TTC549 (cell line): ENCODE results near the gene NUCB1.
A peak's percentile ranks its signal among the peaks of the same experiment; 100 is the strongest.

ENCODE experiments used
- FAIRE-seq: peaks from 2 replicates; lab custom pipeline; 2012; peaks lifted over from hg19 to GRCh38; lab: Jason Lieb, UNC

NUCB1 gene

GRCh38 chr19:48963371-48964204 lies 63.5 kb downstream of the NUCB1 start:
- no peak for FAIRE-seq

DNA sequence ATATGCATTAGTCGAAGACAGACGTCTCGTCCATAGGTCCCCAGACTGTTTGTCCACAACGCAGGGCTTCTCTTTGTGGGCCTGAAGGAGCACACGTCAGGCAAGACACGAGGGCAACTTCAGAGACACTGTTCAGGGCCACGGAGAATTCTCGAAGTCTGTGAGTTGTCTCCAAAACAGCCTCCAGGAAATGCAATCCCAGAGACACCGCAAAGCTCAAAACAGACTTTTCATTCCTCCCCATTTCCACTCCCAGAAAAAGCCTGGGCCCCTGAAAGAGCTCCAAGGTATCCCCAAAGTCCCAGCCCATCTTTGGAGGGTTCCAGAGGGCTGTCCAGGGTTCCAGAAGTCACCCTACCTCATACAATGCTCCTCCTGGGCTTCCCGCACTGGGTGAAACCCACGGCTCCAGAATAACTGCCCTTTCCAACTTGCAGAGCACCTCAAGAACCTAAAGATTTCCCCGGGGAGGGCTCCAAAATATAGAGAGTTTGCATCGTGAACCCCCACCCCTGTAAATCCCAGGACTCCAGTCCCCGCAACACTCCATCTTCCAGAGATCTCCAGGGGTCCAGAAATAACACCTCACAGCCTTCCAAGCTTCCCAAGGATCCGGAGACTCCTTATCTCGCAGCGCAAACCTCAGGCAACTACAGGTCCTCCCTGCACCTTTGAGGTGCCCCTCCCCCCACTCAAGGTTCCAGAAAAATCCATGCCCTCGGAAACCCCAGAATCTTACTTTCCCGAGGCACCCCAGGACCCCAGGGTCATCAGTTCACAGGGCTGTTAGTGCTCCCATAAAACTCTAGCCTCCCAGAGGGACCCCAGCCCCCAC lies 64.3 kb downstream of the NUCB1 start:
- FAIRE-seq: no peak

DNA sequence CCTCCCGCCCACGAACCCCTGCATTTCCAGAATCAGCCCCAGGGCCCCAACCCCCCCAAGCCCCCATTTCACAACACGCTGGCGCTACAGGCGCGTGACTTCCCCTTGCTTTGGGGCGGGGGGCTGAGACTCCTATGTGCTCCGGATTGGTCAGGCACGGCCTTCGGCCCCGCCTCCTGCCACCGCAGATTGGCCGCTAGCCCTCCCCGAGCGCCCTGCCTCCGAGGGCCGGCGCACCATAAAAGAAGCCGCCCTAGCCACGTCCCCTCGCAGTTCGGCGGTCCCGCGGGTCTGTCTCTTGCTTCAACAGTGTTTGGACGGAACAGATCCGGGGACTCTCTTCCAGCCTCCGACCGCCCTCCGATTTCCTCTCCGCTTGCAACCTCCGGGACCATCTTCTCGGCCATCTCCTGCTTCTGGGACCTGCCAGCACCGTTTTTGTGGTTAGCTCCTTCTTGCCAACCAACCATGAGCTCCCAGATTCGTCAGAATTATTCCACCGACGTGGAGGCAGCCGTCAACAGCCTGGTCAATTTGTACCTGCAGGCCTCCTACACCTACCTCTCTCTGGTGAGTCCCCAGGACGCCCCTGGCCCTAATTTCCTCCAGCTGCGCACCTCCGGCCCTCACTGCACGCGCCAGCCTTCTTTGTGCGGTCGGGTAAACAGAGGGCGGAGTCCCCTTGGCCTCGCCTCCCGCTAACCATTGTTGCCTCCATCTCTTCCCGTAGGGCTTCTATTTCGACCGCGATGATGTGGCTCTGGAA lies 65.1 kb downstream of the NUCB1 start, which contains the start of gene FTL:
Gene FTL (plus strand): TSS at position 270 of the 766 bp plus-strand sequence. CDS start 199 bp downstream, at position 469.
- FAIRE-seq: peak; percentile 70

DNA sequence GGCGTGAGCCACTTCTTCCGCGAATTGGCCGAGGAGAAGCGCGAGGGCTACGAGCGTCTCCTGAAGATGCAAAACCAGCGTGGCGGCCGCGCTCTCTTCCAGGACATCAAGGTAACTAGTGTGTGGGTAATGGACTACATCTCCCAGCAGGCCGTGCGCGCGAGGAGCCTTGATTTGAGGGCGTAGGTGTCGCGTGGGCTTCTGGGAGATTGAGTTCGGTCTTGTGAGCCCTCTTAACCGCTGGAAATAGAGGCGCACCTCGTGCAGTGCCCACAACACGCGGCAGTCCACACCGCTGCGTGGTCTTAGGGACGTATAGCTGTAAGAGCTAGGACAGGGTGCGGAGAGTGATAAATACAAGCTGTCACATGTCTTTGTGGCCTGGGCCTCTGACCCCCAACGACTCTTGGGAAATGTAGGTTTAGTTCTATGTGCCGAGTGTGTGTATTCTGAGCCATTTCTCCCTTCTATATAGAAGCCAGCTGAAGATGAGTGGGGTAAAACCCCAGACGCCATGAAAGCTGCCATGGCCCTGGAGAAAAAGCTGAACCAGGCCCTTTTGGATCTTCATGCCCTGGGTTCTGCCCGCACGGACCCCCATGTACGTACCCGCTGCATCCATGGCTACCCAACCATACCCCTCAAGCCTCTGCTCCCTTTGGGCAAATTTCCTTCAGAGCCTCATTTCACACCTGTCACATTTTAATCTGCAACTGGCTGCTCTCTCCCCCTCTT lies 65.9 kb downstream of the NUCB1 start:
- no peak for FAIRE-seq

DNA sequence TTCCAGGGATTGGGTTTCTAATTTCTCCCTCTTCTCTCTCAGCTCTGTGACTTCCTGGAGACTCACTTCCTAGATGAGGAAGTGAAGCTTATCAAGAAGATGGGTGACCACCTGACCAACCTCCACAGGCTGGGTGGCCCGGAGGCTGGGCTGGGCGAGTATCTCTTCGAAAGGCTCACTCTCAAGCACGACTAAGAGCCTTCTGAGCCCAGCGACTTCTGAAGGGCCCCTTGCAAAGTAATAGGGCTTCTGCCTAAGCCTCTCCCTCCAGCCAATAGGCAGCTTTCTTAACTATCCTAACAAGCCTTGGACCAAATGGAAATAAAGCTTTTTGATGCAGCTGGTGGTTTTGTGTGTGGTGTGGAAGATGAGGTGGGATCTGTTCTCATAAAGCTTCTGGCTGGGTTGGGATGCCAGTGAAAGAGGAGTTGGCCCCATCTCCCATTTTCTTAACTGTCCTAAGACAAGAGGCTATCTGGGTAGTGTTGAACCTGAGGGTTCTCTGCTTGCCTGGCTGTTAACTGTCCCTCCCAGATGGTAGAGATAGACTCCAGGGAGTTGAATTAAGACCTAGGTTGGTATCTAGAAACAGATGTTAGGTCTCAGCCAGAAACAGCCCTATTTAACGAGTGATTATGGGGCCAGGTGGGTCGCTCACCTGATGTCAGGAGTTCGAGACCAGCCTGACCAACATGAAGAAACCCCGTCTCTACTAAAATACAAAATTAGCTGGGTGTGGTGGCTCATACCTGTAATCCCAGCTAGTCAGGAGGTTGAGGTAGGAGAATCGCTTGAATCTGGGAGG lies 66.6 kb downstream of the NUCB1 start:
- FAIRE-seq: no peak

- FAIRE-seq: no peak
Observed at GRCh38 chr19:48967346-48968178, 67.5 kb downstream of the NUCB1 start.

DNA sequence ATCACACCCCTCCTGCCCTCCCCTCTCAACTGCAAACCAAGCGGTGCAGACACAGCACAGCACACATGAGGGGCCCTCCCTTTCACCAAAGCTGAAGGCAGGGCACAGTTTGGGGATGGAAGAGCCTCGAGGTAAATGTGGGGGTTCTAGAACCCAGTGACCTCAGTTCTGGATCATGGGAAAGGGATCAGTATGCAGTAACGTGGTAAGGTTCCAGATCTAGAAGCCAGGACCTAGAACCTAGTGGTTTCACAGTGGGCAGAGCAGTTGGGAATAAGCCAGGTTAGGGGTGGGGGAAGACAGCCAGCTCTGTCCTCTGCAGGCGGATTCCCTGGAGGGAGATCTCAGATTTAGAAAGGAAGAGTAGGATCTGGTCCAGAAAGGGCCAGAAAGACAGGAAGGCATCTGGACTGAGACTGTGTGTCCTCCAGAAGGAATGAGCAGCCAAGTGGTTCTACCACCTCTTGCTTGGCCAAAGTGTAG lies 68.1 kb downstream of the NUCB1 start:
- FAIRE-seq: no peak

DNA sequence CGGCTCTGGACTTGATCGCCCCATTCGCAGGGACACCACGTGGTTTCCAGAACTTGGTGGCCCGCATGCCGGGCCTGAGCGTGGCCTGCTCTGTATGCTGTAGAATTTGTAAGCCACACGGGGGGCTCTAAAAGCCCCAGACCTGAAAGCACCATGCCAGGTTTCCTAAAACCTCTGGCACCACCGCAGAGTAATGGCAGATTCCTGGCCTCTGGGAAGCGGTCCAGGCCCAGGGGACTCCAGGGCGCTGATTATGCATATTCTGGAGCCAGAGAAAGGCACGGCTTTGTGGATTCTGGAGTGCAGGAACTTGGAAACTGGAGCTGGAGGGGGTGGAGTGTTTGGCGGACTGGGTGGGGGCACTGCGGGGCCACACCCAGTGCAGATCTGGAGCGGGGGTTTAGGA lies 68.7 kb downstream of the NUCB1 start:
- no peak for FAIRE-seq

DNA sequence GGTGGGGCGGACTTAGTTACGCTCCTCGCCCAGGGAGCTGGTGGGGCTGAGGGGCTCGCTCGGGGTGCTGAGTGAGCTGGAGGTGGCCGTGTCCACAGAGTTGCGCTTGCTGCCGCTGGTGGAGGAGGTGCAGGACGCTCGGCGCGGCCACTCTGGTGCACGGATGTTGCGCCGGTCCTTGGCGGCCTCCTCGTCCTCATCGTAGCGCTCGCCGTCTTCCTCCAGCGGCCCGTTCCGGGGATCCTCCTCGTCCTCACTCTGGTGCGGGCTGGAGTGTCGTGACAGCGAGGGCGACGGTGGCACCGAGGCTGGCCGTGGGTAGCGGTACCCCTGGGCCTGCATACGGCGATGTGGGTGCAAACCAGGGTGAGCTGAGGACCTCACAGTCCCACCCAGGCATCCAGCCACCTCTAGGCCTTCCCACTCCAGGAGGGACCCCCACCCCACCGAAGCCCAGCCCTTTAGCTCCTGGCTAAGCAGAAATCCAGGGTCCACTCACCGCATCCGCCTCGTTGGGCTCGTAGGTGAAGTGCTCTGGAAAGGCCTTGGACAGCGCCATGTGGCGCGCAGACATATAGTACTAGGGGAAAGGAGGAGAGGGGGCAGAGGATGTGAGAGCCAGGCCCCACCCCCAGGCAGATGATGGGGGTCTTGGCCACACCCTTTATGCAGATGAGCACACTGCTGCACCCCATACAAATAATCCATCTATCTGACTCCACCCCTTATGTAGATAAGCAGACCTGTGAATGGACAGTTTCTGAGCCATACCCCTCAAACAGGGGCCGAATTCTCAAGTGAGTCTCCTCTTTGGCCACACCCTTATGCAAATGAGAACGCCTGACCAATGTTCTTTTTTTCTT lies 69.4 kb downstream of the NUCB1 start:
- peak; percentile 93 for FAIRE-seq

GRCh38 chr19:48970139-48970766 lies 70.1 kb downstream of the NUCB1 start:
- no peak for FAIRE-seq

DNA sequence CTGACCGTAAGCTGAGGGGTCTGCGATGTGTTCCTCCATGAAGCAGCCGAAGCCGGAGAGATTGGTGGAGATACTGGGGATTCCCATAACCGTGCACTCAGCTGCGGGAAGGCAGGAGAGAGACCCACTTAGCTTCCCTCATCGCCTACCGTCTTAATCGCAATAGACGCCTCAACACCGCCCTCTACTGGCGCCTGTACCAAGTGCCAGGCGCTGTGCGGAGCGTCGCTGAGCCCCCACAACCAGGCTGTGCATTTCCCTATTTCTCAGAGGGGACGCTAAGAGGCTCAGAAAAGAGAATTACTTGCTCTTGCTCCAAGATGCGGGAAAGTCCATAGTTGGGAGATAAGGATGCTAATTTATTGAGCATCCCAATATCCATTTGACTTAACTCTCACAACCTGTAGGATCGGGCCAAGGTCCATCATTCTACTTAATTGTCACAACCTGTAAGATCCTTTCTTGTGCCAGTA lies 70.8 kb downstream of the NUCB1 start:
- FAIRE-seq: peak; percentile 46
